RWPE1 (cell line): Measurements from ENCODE around the gene RIC8A.

Experiments
- CTCF ChIA-PET: fragments of 350-600 bp; sonication (Branson Sonifier 250); formaldehyde crosslinking; extraction: SDS; loops from one replicate; lab custom pipeline; 2021; lab: Yijun Ruan, JAX
- POLR2A ChIA-PET: fragments of 400-600 bp; formaldehyde crosslinking; extraction: SDS; loops from one replicate; lab custom pipeline; 2020; ENCODE audit warnings: antibody characterized with exemption; ENCODE audit not compliant: low non-redundant PET; lab: Yijun Ruan, JAX
- DNase-seq: peaks from one replicate; pipeline ENCODE4 v3.0.0; 2012; ENCODE audit warnings: low spot score
- H3K27ac ChIP-seq: fragments of 450-650 bp; 2 replicates; pipeline ENCODE4 v1.5.1; 2017
- CTCF ChIP-seq: fragments of 450-650 bp; conservative IDR thresholded peaks from 2 replicates; pipeline ENCODE4 v1.5.1; 2017; ENCODE audit warnings: low read depth, mild to moderate bottlenecking

Gene RIC8A

GRCh38 chr11:201966-202365 lies 5.5 kb upstream of the RIC8A start:
- ChIA-PET POLR2A (no interaction called here), CTCF (no interaction called here)
- no peak for TF ChIP-seq CTCF
- H3K27ac ChIP-seq, result no peak overlapping the region
- DNase-seq, result no peak

- peak overlapping the region; percentile 9; the same call in 1 of the 2 replicates for H3K27ac ChIP-seq
- CTCF ChIA-PET, result no interaction called here
- POLR2A ChIA-PET, result no interaction called here
- no peak for DNase-seq
- TF ChIP-seq CTCF, result no peak
Observed at GRCh38 chr11:202490-202889, 5.0 kb upstream of the RIC8A start.

GRCh38 chr11:203056-203944 lies 4.2 kb upstream of the RIC8A start:
- H3K27ac ChIP-seq, result 0 out of 2 replicates have a peak overlapping the region, but pooled peaks have one; percentile 99
- ChIA-PET POLR2A (no interaction called here), CTCF (interaction anchor here (0.6 kb wide), 2 partner anchors 9 to 684 kb away, joined by 3 read pairs; no protein-coding TSS in a partner anchor)
- no peak for DNase-seq
- no peak for TF ChIP-seq CTCF

- CTCF ChIA-PET, result interaction anchor here (0.6 kb wide), 2 partner anchors 8 to 683 kb away, joined by 3 read pairs; no protein-coding TSS in a partner anchor
- DNase-seq, result no peak
- no peak for TF ChIP-seq CTCF
- H3K27ac ChIP-seq, result 0 out of 2 replicates have a peak overlapping the region, but pooled peaks have one; percentile 99
- POLR2A ChIA-PET, result no interaction called here
Observed at GRCh38 chr11:203945-204586, 3.4 kb upstream of the RIC8A start.

- ChIA-PET CTCF (no interaction called here), POLR2A (interaction anchor here (0.6 kb wide), 1 partner anchor 31 kb away, joined by 3 read pairs; no protein-coding TSS in a partner anchor)
- peak overlapping the region; percentile 99; the same call in 1 of the 2 replicates for H3K27ac ChIP-seq
- DNase-seq, result no peak
- TF ChIP-seq CTCF, result no peak
Observed at GRCh38 chr11:204587-205109, 2.9 kb upstream of the RIC8A start.
